Measurements from ENCODE around the gene HHIPL1. TPM values are rescaled to one million over a fixed set of nuclear protein-coding genes. Genes with fewer than 3 reads are reported as not detected.

The HHIPL1 gene
- polyA plus RNA-seq, 2 of the 4 experiments (the other 2 are of a cell fraction) = 0.19 to 0.23 TPM

GRCh38 chr14:99628887-99629618 is 15.9 kb upstream of the HHIPL1 start (continued):
- TF ChIP-seq RAD21 (conservative IDR thresholded peaks at IDR 0.05 in 1 of 2, IDR thresholded peaks at IDR 0.05 in 1 of 2) = peak; percentile 96 to 98
- no peak for TF ChIP-seq EP300 (IDR thresholded peaks at IDR 0.05)
- TF ChIP-seq, protein P1, sequence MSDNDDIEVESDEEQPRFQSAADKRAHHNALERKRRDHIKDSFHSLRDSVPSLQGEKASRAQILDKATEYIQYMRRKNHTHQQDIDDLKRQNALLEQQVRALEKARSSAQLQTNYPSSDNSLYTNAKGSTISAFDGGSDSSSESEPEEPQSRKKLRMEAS (IDR thresholded peaks at IDR 0.05) = peak; percentile 85
- no peak for TF ChIP-seq POLR2AphosphoS2 (conservative IDR thresholded peaks at IDR 0.05; ENCODE audit: low read length)
- TF ChIP-seq JUN (IDR thresholded peaks at IDR 0.05) = no peak

GRCh38 chr14:99630202-99630601 is 14.7 kb upstream of the HHIPL1 start:
- Histone ChIP-seq H3K4me3 (no peak overlapping the region), H3K4me2 (no peak overlapping the region), H3K9me3 (no peaks in the 10 kb centered on the region), H3K4me1 (0 out of 3 replicates have a peak, but pooled peaks cover 3% of the 10 kb centered on the region), H3K27ac (no peak overlapping the region)
- ATAC-seq (no peak), FAIRE-seq (no peak), DNase-seq (ENCODE audit: low read depth in 1 of 2, low spot score in 1 of 2) (peak in 1 of 2 experiments; percentile 28)
- whole genome bisulfite sequencing (ENCODE audit: missing lambda C conversion rate) = 78% methylated on average over 8 of the region's 8 CpGs
- ChIA-PET POLR2A (no interaction called here), CTCF (interaction anchor here (0.6 to 9.1 kb wide), 12 partner anchors 11 to 129 kb away, joined by 3 to 105 read pairs (median 4); partner anchors contain the start of gene CCDC85C)
- TF ChIP-seq CHD2 (IDR thresholded peaks at IDR 0.05; ENCODE audit: low read length, partially characterized antibody) (no peak), HOXB13 (CRISPR knock-in tag; IDR thresholded peaks at IDR 0.05; ENCODE audit: low read depth) (no peak), KDM5A (IDR thresholded peaks at IDR 0.05) (no peak), JUNB (IDR thresholded peaks at IDR 0.05) (no peak), KDM1A (IDR thresholded peaks at IDR 0.05; ENCODE audit: low read depth) (no peak), ZFP36 (IDR thresholded peaks at IDR 0.05; ENCODE audit: borderline replicate concordance, partially characterized antibody) (no peak), TP53 (CRISPR knock-in tag; IDR thresholded peaks at IDR 0.05) (no peak)
- TF ChIP-seq, protein P2, sequence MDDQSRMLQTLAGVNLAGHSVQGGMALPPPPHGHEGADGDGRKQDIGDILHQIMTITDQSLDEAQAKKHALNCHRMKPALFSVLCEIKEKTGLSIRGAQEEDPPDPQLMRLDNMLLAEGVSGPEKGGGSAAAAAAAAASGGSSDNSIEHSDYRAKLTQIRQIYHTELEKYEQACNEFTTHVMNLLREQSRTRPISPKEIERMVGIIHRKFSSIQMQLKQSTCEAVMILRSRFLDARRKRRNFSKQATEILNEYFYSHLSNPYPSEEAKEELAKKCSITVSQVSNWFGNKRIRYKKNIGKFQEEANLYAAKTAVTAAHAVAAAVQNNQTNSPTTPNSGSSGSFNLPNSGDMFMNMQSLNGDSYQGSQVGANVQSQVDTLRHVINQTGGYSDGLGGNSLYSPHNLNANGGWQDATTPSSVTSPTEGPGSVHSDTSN (IDR thresholded peaks at IDR 0.05) = no peak

DNA sequence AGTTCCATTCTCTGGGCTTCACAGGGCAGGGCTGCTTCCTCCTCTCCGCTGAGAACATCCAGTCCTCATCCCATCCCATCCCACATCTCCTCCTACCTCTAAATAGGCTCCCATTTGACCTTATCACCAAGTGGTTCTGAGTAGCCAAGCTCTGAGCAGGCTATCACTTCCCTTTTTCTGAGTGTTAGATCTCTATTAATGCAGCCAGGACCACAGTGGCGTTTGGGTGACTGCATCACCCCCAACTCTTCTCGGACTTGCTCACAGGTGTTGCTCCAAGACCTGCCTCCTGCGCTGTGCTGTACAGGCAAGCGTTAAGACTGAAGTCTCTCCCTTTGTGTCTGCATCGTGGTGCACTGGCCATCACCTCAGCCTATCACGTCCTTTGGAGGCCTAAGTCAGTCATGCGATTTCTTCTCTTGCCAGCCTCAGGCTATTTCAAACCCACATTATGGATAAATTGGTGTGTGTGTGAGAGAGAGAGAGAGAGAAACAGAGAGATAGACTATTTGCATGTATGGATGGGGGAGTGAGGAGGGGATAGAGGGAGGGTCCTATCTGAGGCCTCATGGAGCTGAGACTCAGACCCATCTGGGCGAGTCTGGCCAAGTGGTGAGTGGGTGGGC is 12.4 kb upstream of the HHIPL1 start:
- H3K4me2 ChIP-seq = no peak overlapping the region
- 0 out of 3 replicates have a peak, but pooled peaks cover 3% of the 10 kb centered on the region for H3K4me1 ChIP-seq
- CTCF ChIA-PET = interaction anchor here (0.6 to 9.1 kb wide), 13 partner anchors 10 to 115 kb away, joined by 3 to 105 read pairs (median 4); partner anchors contain the start of gene HHIPL1
- WGBS (ENCODE audit: missing lambda C conversion rate) = 78% methylated on average over 8 of the region's 9 CpGs
- FAIRE-seq = no peak
- no peaks in the 10 kb centered on the region for H3K9me3 ChIP-seq
- no peak for ATAC-seq
- POLR2A ChIA-PET = no interaction called here
- DNase-seq (ENCODE audit: low read depth in 1 of 2, low spot score in 1 of 2) = no peak
- H3K27ac ChIP-seq = no peak overlapping the region
- no peak overlapping the region for H3K4me3 ChIP-seq
- TF ChIP-seq FOXS1 (CRISPR knock-in tag; IDR thresholded peaks at IDR 0.05) (no peak), TP53 (CRISPR knock-in tag; IDR thresholded peaks at IDR 0.05) (no peak), USF2 (IDR thresholded peaks at IDR 0.05) (no peak), NR3C1 (IDR thresholded peaks at IDR 0.05) (no peak), ZC3H11A (IDR thresholded peaks at IDR 0.05) (no peak)

DNA sequence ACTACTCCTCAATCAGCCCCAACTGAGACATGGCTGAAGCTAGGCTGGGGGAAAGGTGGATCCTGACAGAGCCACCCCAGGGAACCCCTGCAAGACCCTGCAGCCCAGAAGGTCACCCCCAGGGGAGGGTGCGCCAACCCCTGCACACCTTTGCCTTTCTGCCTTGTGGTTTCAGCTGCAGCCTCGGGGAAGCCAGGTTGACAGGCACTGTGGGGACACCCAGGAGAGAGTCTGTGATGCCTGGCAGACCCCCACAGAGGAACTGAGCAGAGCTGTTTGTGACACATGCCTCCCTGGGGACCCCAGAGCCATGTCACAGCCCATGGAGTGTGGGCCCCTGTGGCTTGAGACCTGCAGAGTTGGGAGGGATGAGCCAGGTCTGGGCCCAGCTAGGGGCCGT is 11.8 kb upstream of the HHIPL1 start:
- ChIA-PET CTCF (interaction anchor here (0.6 to 9.1 kb wide), 13 partner anchors 9 to 302 kb away, joined by 3 to 105 read pairs (median 4); no protein-coding TSS in a partner anchor), POLR2A (no interaction called here)
- TF ChIP-seq KDM1A (IDR thresholded peaks at IDR 0.05; ENCODE audit: low read depth) = no peak
- TF ChIP-seq, protein P3, sequence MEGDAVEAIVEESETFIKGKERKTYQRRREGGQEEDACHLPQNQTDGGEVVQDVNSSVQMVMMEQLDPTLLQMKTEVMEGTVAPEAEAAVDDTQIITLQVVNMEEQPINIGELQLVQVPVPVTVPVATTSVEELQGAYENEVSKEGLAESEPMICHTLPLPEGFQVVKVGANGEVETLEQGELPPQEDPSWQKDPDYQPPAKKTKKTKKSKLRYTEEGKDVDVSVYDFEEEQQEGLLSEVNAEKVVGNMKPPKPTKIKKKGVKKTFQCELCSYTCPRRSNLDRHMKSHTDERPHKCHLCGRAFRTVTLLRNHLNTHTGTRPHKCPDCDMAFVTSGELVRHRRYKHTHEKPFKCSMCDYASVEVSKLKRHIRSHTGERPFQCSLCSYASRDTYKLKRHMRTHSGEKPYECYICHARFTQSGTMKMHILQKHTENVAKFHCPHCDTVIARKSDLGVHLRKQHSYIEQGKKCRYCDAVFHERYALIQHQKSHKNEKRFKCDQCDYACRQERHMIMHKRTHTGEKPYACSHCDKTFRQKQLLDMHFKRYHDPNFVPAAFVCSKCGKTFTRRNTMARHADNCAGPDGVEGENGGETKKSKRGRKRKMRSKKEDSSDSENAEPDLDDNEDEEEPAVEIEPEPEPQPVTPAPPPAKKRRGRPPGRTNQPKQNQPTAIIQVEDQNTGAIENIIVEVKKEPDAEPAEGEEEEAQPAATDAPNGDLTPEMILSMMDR (IDR thresholded peaks at IDR 0.05) = no peak
- no peak for TF ChIP-seq EHMT2 (IDR thresholded peaks at IDR 0.05; ENCODE audit: low read depth)
- TF ChIP-seq KDM5A (IDR thresholded peaks at IDR 0.05) = no peak
- no peak for TF ChIP-seq MAZ (IDR thresholded peaks at IDR 0.05; ENCODE audit: borderline replicate concordance, low read depth, low read length)
- no peak for TF ChIP-seq EHF (CRISPR knock-in tag; IDR thresholded peaks at IDR 0.05)
- no peak for TF ChIP-seq CHD2 (IDR thresholded peaks at IDR 0.05; ENCODE audit: low read length, partially characterized antibody)
- TF ChIP-seq HOXA7 (CRISPR knock-in tag; IDR thresholded peaks at IDR 0.05) = no peak
- TF ChIP-seq USF2 (IDR thresholded peaks at IDR 0.05) = no peak
- ATAC-seq (no peak), FAIRE-seq (no peak), DNase-seq (ENCODE audit: low read depth in 1 of 2, low spot score in 1 of 2) (no peak)
- no peak overlapping the region for H3K4me2 ChIP-seq
- H3K27ac ChIP-seq = no peak overlapping the region
- 0 out of 3 replicates have a peak, but pooled peaks cover 3% of the 10 kb centered on the region for H3K4me1 ChIP-seq
- no peak overlapping the region for H3K4me3 ChIP-seq
- H3K9me3 ChIP-seq = no peaks in the 10 kb centered on the region
- WGBS (ENCODE audit: missing lambda C conversion rate) = 79% methylated on average over 3 of the region's 3 CpGs
